PC-3 (cell line): ENCODE data around the gene PMEPA1. TPM values are rescaled to one million over a fixed set of nuclear protein-coding genes. Genes with fewer than 3 reads are reported as not detected.

ENCODE experiments used
- ATAC-seq: fragments of 200-7000 bp; cut with Tn5 transposase; 2 replicates; pipeline ENCODE4 v1.9.1; 2020; ENCODE audit warnings: mild to moderate bottlenecking, moderate library complexity
- BruUV-seq: library from RNA; stranded (reverse); fragments of 400-500 nt; replicated peaks from 2 replicates; lab custom pipeline; 2021; lab: Mats Ljungman, UMichigan
- CTCF ChIA-PET: fragments of 300-600 bp; sonication (Branson Sonifier 250); formaldehyde crosslinking; loops from one replicate; lab custom pipeline; 2022; ENCODE audit warnings: antibody characterized with exemption; lab: Charles Lee
- POLR2A ChIA-PET: fragments of 300-600 bp; sonication (Branson Sonifier 250); formaldehyde crosslinking; loops from one replicate; lab custom pipeline; 2022; ENCODE audit warnings: antibody characterized with exemption; ENCODE audit not compliant: unreplicated experiment; lab: Charles Lee
- DNase-seq: peaks from one replicate; pipeline ENCODE4 v3.0.0-alpha.2; 2015
- H2AFZ ChIP-seq: fragments of 300-600 bp; sonication (generic); 2 replicates; pipeline ENCODE4 v1.6.0; 2016; ENCODE audit warnings: antibody characterized with exemption, low read length
- H3F3A ChIP-seq: fragments of 300-600 bp; sonication (generic); one replicate; pipeline ENCODE4 v1.6.0; 2017; ENCODE audit warnings: antibody characterized with exemption, low read length, control low read depth, mild to moderate bottlenecking; ENCODE audit not compliant: unreplicated experiment
- H3K27ac ChIP-seq: fragments of 300-600 bp; sonication (generic); 2 replicates; pipeline ENCODE4 v1.5.1; 2016; ENCODE audit warnings: mild to moderate bottlenecking, low read length
- H3K27me3 ChIP-seq: fragments of 300-600 bp; sonication (generic); 2 replicates; pipeline ENCODE4 v1.6.1; 2016; ENCODE audit warnings: low read length, mixed read lengths
- H3K36me3 ChIP-seq: fragments of 300-600 bp; sonication (generic); 2 replicates; pipeline ENCODE4 v1.6.1; 2016; ENCODE audit warnings: low read depth, mixed run types, low read length, mixed read lengths
- H3K4me1 ChIP-seq: fragments of 300-600 bp; sonication (generic); 2 replicates; pipeline ENCODE4 v1.5.1; 2016; ENCODE audit warnings: low read length; ENCODE audit not compliant: insufficient read depth
- H3K4me2 ChIP-seq: fragments of 300-600 bp; sonication (generic); 2 replicates; pipeline ENCODE4 v1.6.0; 2016; ENCODE audit warnings: low read length
- H3K4me3 ChIP-seq: fragments of 300-600 bp; sonication (generic); 2 replicates; pipeline ENCODE4 v1.5.1; 2016; ENCODE audit warnings: mild to moderate bottlenecking, low read length, mixed read lengths
- H3K79me2 ChIP-seq: fragments of 300-600 bp; sonication (generic); 2 replicates; pipeline ENCODE4 v1.6.1; 2017; ENCODE audit warnings: low read length, mixed read lengths
- H3K9ac ChIP-seq: fragments of 300-600 bp; sonication (generic); 2 replicates; pipeline ENCODE4 v1.6.0; 2016; ENCODE audit warnings: mild to moderate bottlenecking, low read length
- H3K9me2 ChIP-seq: fragments of 300-600 bp; sonication (generic); replicated peaks from 2 replicates; pipeline ENCODE4 v1.6.1; 2016; ENCODE audit warnings: mixed run types, low read length, mixed read lengths
- H3K9me3 ChIP-seq: fragments of 300-600 bp; sonication (generic); 2 replicates; pipeline ENCODE4 v1.6.1; 2016; ENCODE audit warnings: low read length, mixed read lengths
- H4K20me1 ChIP-seq: fragments of 300-600 bp; sonication (generic); 2 replicates; pipeline ENCODE4 v1.6.1; 2016; ENCODE audit warnings: low read length, mixed read lengths
- CTCF ChIP-seq: fragments of 300-600 bp; sonication (generic); conservative IDR thresholded peaks from 2 replicates; pipeline ENCODE4 v1.5.1; 2017; ENCODE audit warnings: antibody characterized with exemption, low read depth, mild to moderate bottlenecking, low read length
- EZH2 ChIP-seq: fragments of 300-600 bp; sonication (generic); IDR thresholded peaks from one replicate; pipeline ENCODE4 v1.6.1; 2017; ENCODE audit warnings: antibody characterized with exemption, mild to moderate bottlenecking, low read length; ENCODE audit not compliant: unreplicated experiment
- EZH2phosphoT487 ChIP-seq: fragments of 300-600 bp; sonication (generic); IDR thresholded peaks from 2 replicates; pipeline ENCODE4 v1.6.1; 2018; ENCODE audit warnings: mild to moderate bottlenecking, antibody characterized with exemption, low read length, borderline replicate concordance
- intact Hi-C: fragments of 100-400 bp; cut with micrococcal nuclease; formaldehyde crosslinking; loops from 2 replicates; pipeline ENCODE4 v1.9.0; 2023
- total RNA-seq: library from RNA; depleted of rRNA; stranded (reverse); fragments of >200 nt; gene quantifications from 2 replicates; pipeline ENCODE4 v1.2.3, GENCODE V29; 2014

Gene PMEPA1
- total RNA-seq, 1 experiment from 2014 or later, result 21.9 TPM

- Histone ChIP-seq H3K79me2 (peaks cover 92% of the 10 kb centered on the region), H3K4me3 (peak overlapping the region; percentile 50), H3K9ac (peak overlapping the region; percentile 73), H3F3A (peaks cover 28% of the 10 kb centered on the region), H3K4me1 (peaks cover 85% of the 10 kb centered on the region), H3K9me3 (no peaks in the 10 kb centered on the region), H3K4me2 (peak overlapping the region; percentile 77), H2AFZ (no peak overlapping the region), H4K20me1 (peaks cover 46% of the 10 kb centered on the region), H3K36me3 (peaks cover 20% of the 10 kb centered on the region), H3K27ac (peak overlapping the region; percentile 94), H3K9me2 (no peaks in the 10 kb centered on the region), H3K27me3 (no peaks in the 10 kb centered on the region)
- ATAC-seq, result peak; percentile 12
- intact Hi-C loops, result loop anchor here (1.0 to 5.0 kb wide), 7 partner anchors 9 to 428 kb away; partner anchors contain the start of gene ZBP1
- ChIA-PET POLR2A (interaction anchor here (1.0 kb wide), 1 partner anchor 16 kb away, joined by 5 read pairs; no protein-coding TSS in a partner anchor), CTCF (interaction anchor here (0.6 to 1.0 kb wide), 4 partner anchors 16 to 524 kb away, joined by 3 to 5 read pairs (median 4); no protein-coding TSS in a partner anchor)
- TF ChIP-seq CTCF (no peak), EZH2phosphoT487 (no peak), EZH2 (no peak)
- no peak for DNase-seq
- BruUV-seq, result TSS peak; percentile 79
Measured at GRCh38 chr20:57698867-57699275, 10.9 kb downstream of the PMEPA1 start.

GRCh38 chr20:57698116-57698866 is 11.5 kb downstream of the PMEPA1 start:
- ATAC-seq, result peak; percentile 73
- CTCF ChIA-PET, result interaction anchor here (0.5 to 1.0 kb wide), 6 partner anchors 16 to 241 kb away, joined by 3 to 5 read pairs (median 4); no protein-coding TSS in a partner anchor

More at GRCh38 chr20:57698116-57698866, 11.5 kb downstream of the PMEPA1 start:
- DNase-seq, result peak; percentile 100
- Histone ChIP-seq H3F3A (peaks cover 34% of the 10 kb centered on the region), H2AFZ (no peak overlapping the region), H3K9me2 (no peaks in the 10 kb centered on the region), H3K4me1 (peaks cover 90% of the 10 kb centered on the region), H3K4me2 (peak overlapping the region; percentile 77), H3K79me2 (peaks cover 91% of the 10 kb centered on the region), H3K27me3 (no peaks in the 10 kb centered on the region), H3K27ac (peak overlapping the region; percentile 94), H3K9me3 (no peaks in the 10 kb centered on the region), H4K20me1 (peaks cover 44% of the 10 kb centered on the region), H3K9ac (peak overlapping the region; percentile 73), H3K36me3 (peaks cover 19% of the 10 kb centered on the region), H3K4me3 (peak overlapping the region; percentile 50)
- intact Hi-C loops, result loop anchor here (1.0 to 5.0 kb wide), 7 partner anchors 10 to 429 kb away; partner anchors contain the start of gene ZBP1
- BruUV-seq, result no TSS peak
- TF ChIP-seq CTCF (no peak), EZH2phosphoT487 (peak; percentile 80; the same call in 1 of the 2 replicates), EZH2 (no peak)
- POLR2A ChIA-PET, result interaction anchor here (0.5 to 1.0 kb wide), 4 partner anchors 16 to 413 kb away, joined by 3 to 5 read pairs (median 4); no protein-coding TSS in a partner anchor
